ENCODE data around the gene EIF4B.
A peak's percentile ranks its signal among the peaks of the same experiment; 100 is the strongest.

Gene EIF4B

GRCh38 chr12:53044052-53044581, 37.9 kb downstream of the EIF4B start:
- no CpG with 5 or more reads among the region's 10 CpGs for WGBS (ENCODE audit: extremely low coverage, insufficient coverage, low lambda C conversion rate)
- Histone ChIP-seq H3K9ac (ENCODE audit: low read length) (no peak overlapping the region), H2AK5ac (ENCODE audit: low read length) (no peak overlapping the region), H2BK120ac (ENCODE audit: low read depth, low read length) (no peak overlapping the region), H3K18ac (ENCODE audit: low read length) (no peak overlapping the region), H3K27me3 (ENCODE audit: insufficient read depth, low read length, poor library complexity) (no peaks in the 10 kb centered on the region), H3K79me1 (ENCODE audit: low read length) (no peaks in the 10 kb centered on the region), H3K23ac (ENCODE audit: low read length) (no peak overlapping the region), H4K8ac (ENCODE audit: low read depth, low read length) (no peak overlapping the region), H3K56ac (ENCODE audit: low read length) (no peak overlapping the region), H3K79me2 (ENCODE audit: control insufficient read depth, insufficient read depth, low read length) (no peaks in the 10 kb centered on the region), H2BK5ac (ENCODE audit: low read length) (no peak overlapping the region), H3K4me3 (ENCODE audit: low read length) (no peak overlapping the region), H3K27ac (ENCODE audit: low read depth, low read length) (no peak overlapping the region), H2BK15ac (replicated peaks; ENCODE audit: low read depth) (no peak overlapping the region), H4K5ac (ENCODE audit: low read length) (no peak overlapping the region), H3K36me3 (ENCODE audit: control insufficient read depth, insufficient read depth, low read length) (peaks cover 6% of the 10 kb centered on the region), H3K4me1 (ENCODE audit: control insufficient read depth, low read depth, low read length) (peaks cover 26% of the 10 kb centered on the region), H3K4ac (ENCODE audit: low read depth, low read length) (no peak overlapping the region), H3K4me2 (ENCODE audit: low read length) (no peak overlapping the region)
- peak; percentile 57 for DNase-seq

- H4K8ac ChIP-seq (ENCODE audit: low read depth, low read length): no peak overlapping the region
- peaks cover 30% of the 10 kb centered on the region for H3K4me1 ChIP-seq (ENCODE audit: control insufficient read depth, low read depth, low read length)
- no peak overlapping the region for H3K4me3 ChIP-seq (ENCODE audit: low read length)
- H3K4ac ChIP-seq (ENCODE audit: low read depth, low read length): no peak overlapping the region
- H2BK120ac ChIP-seq (ENCODE audit: low read depth, low read length): no peak overlapping the region
- DNase-seq: no peak
- no peak overlapping the region for H2BK5ac ChIP-seq (ENCODE audit: low read length)
- H3K4me2 ChIP-seq (ENCODE audit: low read length): no peak overlapping the region
- no peak overlapping the region for H3K18ac ChIP-seq (ENCODE audit: low read length)
- H3K56ac ChIP-seq (ENCODE audit: low read length): no peak overlapping the region
- H3K27ac ChIP-seq (ENCODE audit: low read depth, low read length): no peak overlapping the region
- H3K27me3 ChIP-seq (ENCODE audit: insufficient read depth, low read length, poor library complexity): no peaks in the 10 kb centered on the region
- no peaks in the 10 kb centered on the region for H3K36me3 ChIP-seq (ENCODE audit: control insufficient read depth, insufficient read depth, low read length)
- WGBS (ENCODE audit: extremely low coverage, insufficient coverage, low lambda C conversion rate): no CpG with 5 or more reads among the region's 4 CpGs
- H2AK5ac ChIP-seq (ENCODE audit: low read length): no peak overlapping the region
- no peaks in the 10 kb centered on the region for H3K79me2 ChIP-seq (ENCODE audit: control insufficient read depth, insufficient read depth, low read length)
- H2BK15ac ChIP-seq (replicated peaks; ENCODE audit: low read depth): no peak overlapping the region
- H4K5ac ChIP-seq (ENCODE audit: low read length): no peak overlapping the region
- H3K23ac ChIP-seq (ENCODE audit: low read length): no peak overlapping the region
- no peak overlapping the region for H3K9ac ChIP-seq (ENCODE audit: low read length)
- no peaks in the 10 kb centered on the region for H3K79me1 ChIP-seq (ENCODE audit: low read length)
Observed at GRCh38 chr12:53044896-53045695, 38.8 kb downstream of the EIF4B start.

- no peak overlapping the region for H2BK15ac ChIP-seq (replicated peaks; ENCODE audit: low read depth)
- H2BK5ac ChIP-seq (ENCODE audit: low read length): no peak overlapping the region
- peaks cover 32% of the 10 kb centered on the region for H3K4me1 ChIP-seq (ENCODE audit: control insufficient read depth, low read depth, low read length)
- H3K79me2 ChIP-seq (ENCODE audit: control insufficient read depth, insufficient read depth, low read length): peaks cover 5% of the 10 kb centered on the region
- no peak overlapping the region for H2AK5ac ChIP-seq (ENCODE audit: low read length)
- H3K27ac ChIP-seq (ENCODE audit: low read depth, low read length): no peak overlapping the region
- H4K5ac ChIP-seq (ENCODE audit: low read length): no peak overlapping the region
- peak overlapping the region; percentile 39 for H3K23ac ChIP-seq (ENCODE audit: low read length)
- H3K4me2 ChIP-seq (ENCODE audit: low read length): no peak overlapping the region
- no peaks in the 10 kb centered on the region for H3K79me1 ChIP-seq (ENCODE audit: low read length)
- no peaks in the 10 kb centered on the region for H3K36me3 ChIP-seq (ENCODE audit: control insufficient read depth, insufficient read depth, low read length)
- H2BK120ac ChIP-seq (ENCODE audit: low read depth, low read length): no peak overlapping the region
- peak overlapping the region; percentile 45 for H3K56ac ChIP-seq (ENCODE audit: low read length)
- peak overlapping the region; percentile 12 for H3K9ac ChIP-seq (ENCODE audit: low read length)
- H3K4ac ChIP-seq (ENCODE audit: low read depth, low read length): no peak overlapping the region
- H3K4me3 ChIP-seq (ENCODE audit: low read length): no peak overlapping the region
- no peak overlapping the region for H3K18ac ChIP-seq (ENCODE audit: low read length)
- H3K27me3 ChIP-seq (ENCODE audit: insufficient read depth, low read length, poor library complexity): no peaks in the 10 kb centered on the region
- WGBS (ENCODE audit: extremely low coverage, insufficient coverage, low lambda C conversion rate): no CpG with 5 or more reads among the region's 5 CpGs
- no peak overlapping the region for H4K8ac ChIP-seq (ENCODE audit: low read depth, low read length)
- DNase-seq: peak; percentile 50
Observed at GRCh38 chr12:53045696-53046045, 39.4 kb downstream of the EIF4B start.

GRCh38 chr12:53046655-53047220, 40.5 kb downstream of the EIF4B start:
- no peak overlapping the region for H4K8ac ChIP-seq (ENCODE audit: low read depth, low read length)
- H2BK120ac ChIP-seq (ENCODE audit: low read depth, low read length): no peak overlapping the region
- peaks cover 9% of the 10 kb centered on the region for H3K79me1 ChIP-seq (ENCODE audit: low read length)
- peak overlapping the region; percentile 85 for H3K4ac ChIP-seq (ENCODE audit: low read depth, low read length)
- peak overlapping the region; percentile 59 for H3K4me3 ChIP-seq (ENCODE audit: low read length)
- H2AK5ac ChIP-seq (ENCODE audit: low read length): no peak overlapping the region
- WGBS (ENCODE audit: extremely low coverage, insufficient coverage, low lambda C conversion rate): no CpG with 5 or more reads among the region's 44 CpGs
- H3K4me1 ChIP-seq (ENCODE audit: control insufficient read depth, low read depth, low read length): peaks cover 42% of the 10 kb centered on the region
- peak overlapping the region; percentile 65 for H3K18ac ChIP-seq (ENCODE audit: low read length)
- H3K27me3 ChIP-seq (ENCODE audit: insufficient read depth, low read length, poor library complexity): no peaks in the 10 kb centered on the region
- H3K56ac ChIP-seq (ENCODE audit: low read length): peak overlapping the region; percentile 92
- peak overlapping the region; percentile 85 for H3K9ac ChIP-seq (ENCODE audit: low read length)
- H3K79me2 ChIP-seq (ENCODE audit: control insufficient read depth, insufficient read depth, low read length): peaks cover 13% of the 10 kb centered on the region
- no peak overlapping the region for H4K5ac ChIP-seq (ENCODE audit: low read length)
- H2BK15ac ChIP-seq (replicated peaks; ENCODE audit: low read depth): no peak overlapping the region
- H3K27ac ChIP-seq (ENCODE audit: low read depth, low read length): peak overlapping the region; percentile 53
- H3K4me2 ChIP-seq (ENCODE audit: low read length): peak overlapping the region; percentile 87
- peak; percentile 81 for DNase-seq
- H3K36me3 ChIP-seq (ENCODE audit: control insufficient read depth, insufficient read depth, low read length): no peaks in the 10 kb centered on the region
- peak overlapping the region; percentile 94 for H3K23ac ChIP-seq (ENCODE audit: low read length)
- peak overlapping the region; percentile 68 for H2BK5ac ChIP-seq (ENCODE audit: low read length)

GRCh38 chr12:53047221-53048032, 41.2 kb downstream of the EIF4B start:
- Histone ChIP-seq H4K5ac (ENCODE audit: low read length) (no peak overlapping the region), H3K18ac (ENCODE audit: low read length) (peak overlapping the region; percentile 65), H3K4me2 (ENCODE audit: low read length) (peak overlapping the region; percentile 30), H2BK15ac (replicated peaks; ENCODE audit: low read depth) (no peak overlapping the region), H3K79me1 (ENCODE audit: low read length) (peaks cover 15% of the 10 kb centered on the region), H3K9ac (ENCODE audit: low read length) (peak overlapping the region; percentile 69), H2BK5ac (ENCODE audit: low read length) (peak overlapping the region; percentile 43), H3K27ac (ENCODE audit: low read depth, low read length) (peak overlapping the region; percentile 97), H3K4me3 (ENCODE audit: low read length) (no peak overlapping the region), H2AK5ac (ENCODE audit: low read length) (no peak overlapping the region), H3K4ac (ENCODE audit: low read depth, low read length) (peak overlapping the region; percentile 17), H4K8ac (ENCODE audit: low read depth, low read length) (no peak overlapping the region), H3K36me3 (ENCODE audit: control insufficient read depth, insufficient read depth, low read length) (no peaks in the 10 kb centered on the region), H3K23ac (ENCODE audit: low read length) (no peak overlapping the region), H3K4me1 (ENCODE audit: control insufficient read depth, low read depth, low read length) (peaks cover 44% of the 10 kb centered on the region), H3K27me3 (ENCODE audit: insufficient read depth, low read length, poor library complexity) (no peaks in the 10 kb centered on the region), H2BK120ac (ENCODE audit: low read depth, low read length) (no peak overlapping the region), H3K56ac (ENCODE audit: low read length) (peak overlapping the region; percentile 86), H3K79me2 (ENCODE audit: control insufficient read depth, insufficient read depth, low read length) (peaks cover 19% of the 10 kb centered on the region)
- DNase-seq: peak; percentile 78
- no CpG with 5 or more reads among the region's 94 CpGs for WGBS (ENCODE audit: extremely low coverage, insufficient coverage, low lambda C conversion rate)
